Liver (tissue), 9 donors: ENCODE data around the gene MAP1LC3B2. TPM values are rescaled to one million over a fixed set of nuclear protein-coding genes. Genes with fewer than 3 reads are reported as not detected.
A peak's percentile ranks its signal among the peaks of the same experiment; 100 is the strongest.

Experiments
- DNase-seq: peaks from one replicate; pipeline ENCODE4 v3.0.0-alpha.2; 2017; ENCODE audit warnings: low spot score
- H3K27ac ChIP-seq, 2 donors: one replicate each; pipeline ENCODE4 v1.7.0; 2013; ENCODE audit warnings: inconsistent platforms in 2 of 2, low read length in 2 of 2, control low read depth in 1 of 2, low read depth in 1 of 2, mild to moderate bottlenecking in 1 of 2
- H3K27me3 ChIP-seq, 4 donors: one replicate each; pipeline versions ENCODE4 v1.6.1 to v1.7.0; 2013; ENCODE audit warnings: low read length in 3 of 4, inconsistent platforms in 1 of 4, mild to moderate bottlenecking in 1 of 4, moderate library complexity in 1 of 4; ENCODE audit not compliant: control insufficient read depth in 4 of 4, insufficient read depth in 4 of 4
- H3K36me3 ChIP-seq, 4 donors: one replicate each; pipeline versions ENCODE4 v1.6.1 to v1.7.0; 2013; ENCODE audit warnings: low read length in 3 of 4, mild to moderate bottlenecking in 3 of 4, low read depth in 1 of 4, moderate library complexity in 1 of 4; ENCODE audit not compliant: control insufficient read depth in 4 of 4, insufficient read depth in 3 of 4
- H3K4me1 ChIP-seq, 4 donors: one replicate each; pipeline versions ENCODE4 v1.6.1 to v1.7.0; 2013; ENCODE audit warnings: low read length in 3 of 4, mild to moderate bottlenecking in 3 of 4, moderate library complexity in 1 of 4; ENCODE audit not compliant: control insufficient read depth in 4 of 4, insufficient read depth in 4 of 4
- H3K4me3 ChIP-seq, 3 donors: one replicate each; pipeline versions ENCODE4 v1.6.1 to v1.7.0; 2013; ENCODE audit warnings: low read length in 3 of 3, control low read depth in 1 of 3, low read depth in 1 of 3, mild to moderate bottlenecking in 1 of 3
- H3K9ac ChIP-seq, 2 donors: one replicate each; pipeline ENCODE4 v1.7.0; 2013; ENCODE audit warnings: low read length in 2 of 2, mild to moderate bottlenecking in 2 of 2, moderate library complexity in 2 of 2, control low read depth in 1 of 2, low read depth in 1 of 2
- H3K9me3 ChIP-seq, 4 donors: one replicate each; pipeline versions ENCODE4 v1.6.1 to v1.7.0; 2013; ENCODE audit warnings: low read length in 3 of 4; ENCODE audit not compliant: control insufficient read depth in 4 of 4
- EGR1 ChIP-seq, 2 donors: IDR thresholded peaks; 2 replicates each; pipeline ENCODE4 v1.6.1; 2016 to 2018; ENCODE audit warnings: antibody characterized with exemption in 2 of 2, low read depth in 2 of 2
- FOXA1 ChIP-seq: IDR thresholded peaks from 2 replicates; pipeline ENCODE4 v1.6.1; 2016; ENCODE audit warnings: antibody characterized with exemption
- FOXA2 ChIP-seq: IDR thresholded peaks from 2 replicates; pipeline ENCODE4 v1.6.1; 2016; ENCODE audit warnings: antibody characterized with exemption
- GABPA ChIP-seq, 2 donors: IDR thresholded peaks in 1 of 2; conservative IDR thresholded peaks in 1 of 2; 2 replicates each; pipeline ENCODE4 v1.6.1; 2016; ENCODE audit warnings: antibody characterized with exemption in 2 of 2, mild to moderate bottlenecking in 1 of 2, moderate library complexity in 1 of 2
- HNF4A ChIP-seq, 2 donors: conservative IDR thresholded peaks; 2 replicates each; pipeline ENCODE4 v1.6.1; 2016; ENCODE audit warnings: antibody characterized with exemption in 2 of 2, mild to moderate bottlenecking in 2 of 2
- HNF4G ChIP-seq: IDR thresholded peaks from 2 replicates; pipeline ENCODE4 v1.6.1; 2016; ENCODE audit warnings: antibody characterized with exemption
- JUND ChIP-seq, 2 donors: IDR thresholded peaks; 2 replicates each; pipeline ENCODE4 v1.6.1; 2016; ENCODE audit warnings: antibody characterized with exemption in 2 of 2
- NR2F2 ChIP-seq: IDR thresholded peaks from 2 replicates; pipeline ENCODE4 v1.6.1; 2016; ENCODE audit warnings: antibody characterized with exemption
- RAD21 ChIP-seq, 2 donors: IDR thresholded peaks; 2 replicates each; pipeline ENCODE4 v1.6.1; 2016; ENCODE audit warnings: antibody characterized with exemption in 2 of 2, mild to moderate bottlenecking in 2 of 2
- RXRA ChIP-seq, 2 donors: IDR thresholded peaks; 2 replicates each; pipeline ENCODE4 v1.6.1; 2017 to 2018; ENCODE audit warnings: antibody characterized with exemption in 2 of 2, mild to moderate bottlenecking in 1 of 2
- SP1 ChIP-seq: IDR thresholded peaks from 2 replicates; pipeline ENCODE4 v1.6.1; 2018; ENCODE audit warnings: antibody characterized with exemption, mild to moderate bottlenecking
- TAF1 ChIP-seq: conservative IDR thresholded peaks from 2 replicates; pipeline ENCODE4 v1.6.1; 2016; ENCODE audit warnings: antibody characterized with exemption, mild to moderate bottlenecking
- YY1 ChIP-seq: IDR thresholded peaks from 2 replicates; pipeline ENCODE4 v1.6.1; 2016; ENCODE audit warnings: antibody characterized with exemption, mild to moderate bottlenecking
- WGBS: extraction: QIAGEN DNeasy Blood & Tissue Kit; methylation state at CpG from one replicate; pipeline ENCODE4 v1.1.7; 2013; 5-methylcytosine and 5-hydroxymethylcytosine counted together
- polyA plus RNA-seq, 2 donors: library from polyadenylated mRNA; stranded (reverse) in 1 of 2; unstranded in 1 of 2; fragments of 200-250 nt in 1 of 2; fragments of >200 nt in 1 of 2; fragmentation: Nextera tagmentation in 1 of 2; extraction: Ambion mirVana in 1 of 2; gene quantifications; one replicate each; pipeline versions ENCODE4 v1.2.1 to v1.2.3, GENCODE V29; 2013 to 2015
- total RNA-seq, 2 donors: library from RNA; depleted of rRNA; stranded (reverse); fragments of >200 nt; gene quantifications; one replicate each; pipeline ENCODE4 v1.2.3, GENCODE V29; 2014
- TF ChIP-seq, protein P1 (sequence below): fragments of 150-350 bp; IDR thresholded peaks from 2 replicates; pipeline ENCODE4 v1.5.1; 2017; ENCODE audit warnings: improper control_type of control experiment, low read depth, low read length; ENCODE audit not compliant: missing input control
- TF ChIP-seq, protein P2 (sequence below): IDR thresholded peaks from 2 replicates; pipeline ENCODE4 v1.6.1; 2016; ENCODE audit warnings: antibody characterized with exemption, mild to moderate bottlenecking
- TF ChIP-seq, protein P3 (sequence below): IDR thresholded peaks from 2 replicates; pipeline ENCODE4 v1.6.1; 2016; ENCODE audit warnings: antibody characterized with exemption
- TF ChIP-seq, protein P4 (sequence below): IDR thresholded peaks from 2 replicates; pipeline ENCODE4 v1.6.1; 2016; ENCODE audit warnings: antibody characterized with exemption
- TF ChIP-seq, protein P5 (sequence below): IDR thresholded peaks from 2 replicates; pipeline ENCODE4 v1.6.1; 2016; ENCODE audit warnings: antibody characterized with exemption
- donor health status: healthy.
- donor health status: healthy.
- donor health status: healthy.
- donor health status: healthy.
- donor health status: healthy.

The MAP1LC3B2 gene
- total and polyA plus RNA-seq, 4 donors, result 1.3 to 7.7 TPM; not detected in 2

DNA sequence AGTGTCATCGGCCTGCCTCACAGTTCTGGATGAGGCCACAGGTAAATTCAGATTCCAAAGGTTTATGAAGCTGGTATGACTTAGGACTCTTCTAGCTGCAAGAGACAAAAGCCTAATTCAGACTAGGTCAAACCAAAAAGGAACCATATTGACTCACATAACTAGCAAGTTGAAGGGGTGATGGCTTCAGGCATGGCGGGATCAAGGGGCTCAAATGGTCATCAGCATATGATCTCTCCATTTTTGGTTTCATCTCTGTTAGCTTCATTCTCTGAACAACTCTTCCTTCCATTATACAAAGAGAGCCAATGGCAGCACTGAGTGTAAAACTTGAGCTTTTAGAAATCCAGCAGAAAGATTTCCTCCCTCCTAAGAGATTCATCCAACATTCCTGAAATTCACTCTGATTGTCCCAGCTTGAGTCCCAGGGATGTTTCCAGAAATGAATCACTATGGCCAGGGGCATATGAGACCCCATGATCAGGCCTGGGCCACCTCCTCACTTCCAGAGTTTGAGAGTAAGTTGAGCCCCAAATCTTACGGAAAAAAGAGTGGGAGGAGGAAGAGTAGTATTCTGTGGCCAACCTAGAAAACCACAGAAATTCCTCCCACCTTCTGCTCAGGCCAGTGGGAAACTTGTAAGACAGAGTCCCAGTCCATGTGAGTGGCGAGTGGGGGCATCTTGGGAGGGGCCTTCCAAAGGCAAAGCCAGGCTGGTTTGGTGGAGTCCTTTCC is 2.0 kb upstream of the MAP1LC3B2 start (continued):
- TF ChIP-seq, protein P1, sequence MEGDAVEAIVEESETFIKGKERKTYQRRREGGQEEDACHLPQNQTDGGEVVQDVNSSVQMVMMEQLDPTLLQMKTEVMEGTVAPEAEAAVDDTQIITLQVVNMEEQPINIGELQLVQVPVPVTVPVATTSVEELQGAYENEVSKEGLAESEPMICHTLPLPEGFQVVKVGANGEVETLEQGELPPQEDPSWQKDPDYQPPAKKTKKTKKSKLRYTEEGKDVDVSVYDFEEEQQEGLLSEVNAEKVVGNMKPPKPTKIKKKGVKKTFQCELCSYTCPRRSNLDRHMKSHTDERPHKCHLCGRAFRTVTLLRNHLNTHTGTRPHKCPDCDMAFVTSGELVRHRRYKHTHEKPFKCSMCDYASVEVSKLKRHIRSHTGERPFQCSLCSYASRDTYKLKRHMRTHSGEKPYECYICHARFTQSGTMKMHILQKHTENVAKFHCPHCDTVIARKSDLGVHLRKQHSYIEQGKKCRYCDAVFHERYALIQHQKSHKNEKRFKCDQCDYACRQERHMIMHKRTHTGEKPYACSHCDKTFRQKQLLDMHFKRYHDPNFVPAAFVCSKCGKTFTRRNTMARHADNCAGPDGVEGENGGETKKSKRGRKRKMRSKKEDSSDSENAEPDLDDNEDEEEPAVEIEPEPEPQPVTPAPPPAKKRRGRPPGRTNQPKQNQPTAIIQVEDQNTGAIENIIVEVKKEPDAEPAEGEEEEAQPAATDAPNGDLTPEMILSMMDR, result no peak

DNA sequence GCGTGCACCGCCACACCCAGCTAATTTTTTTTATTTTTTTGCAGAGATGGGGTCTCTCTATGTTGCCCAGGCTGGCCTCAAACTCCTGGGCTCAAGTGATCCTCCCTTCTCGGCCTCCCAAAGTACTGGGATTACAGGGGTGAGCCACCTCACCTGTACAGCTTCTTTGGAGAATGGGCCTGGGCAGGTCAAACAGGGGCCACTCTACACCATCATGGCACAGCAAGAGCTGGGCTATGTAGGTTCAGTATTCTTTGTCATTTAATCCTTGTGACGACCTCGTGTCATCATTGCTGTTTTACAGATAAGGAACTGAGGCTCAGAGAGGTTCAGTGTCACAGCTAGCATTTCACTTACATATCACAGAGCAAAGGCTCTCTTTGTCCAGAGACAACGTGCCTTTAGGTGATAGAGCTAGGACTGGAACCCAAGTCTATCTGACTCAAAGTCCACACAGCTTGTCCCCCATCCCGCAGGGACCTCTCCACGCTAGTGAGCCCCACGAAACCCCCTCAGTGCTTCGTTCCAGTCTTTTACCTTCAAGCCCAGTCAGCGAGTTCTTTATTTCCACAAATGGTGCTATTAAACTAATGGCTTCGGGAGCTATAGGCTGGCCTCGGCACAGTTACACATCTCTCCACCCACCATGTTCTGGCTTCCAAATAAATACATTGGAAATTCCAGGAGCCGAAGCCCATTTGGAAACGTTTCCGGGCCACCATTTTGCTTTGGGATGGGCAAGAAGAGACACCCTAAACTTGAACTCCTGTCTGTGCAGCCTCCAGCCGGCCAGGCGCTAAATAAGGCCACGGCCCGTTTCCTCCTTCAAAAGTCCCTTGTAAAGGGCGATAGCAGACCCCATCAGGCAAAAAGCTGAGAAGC is 660 bp upstream of the MAP1LC3B2 start:
- Histone ChIP-seq H3K36me3 (no peaks in the 10 kb centered on the region), H3K27ac (peak overlapping the region; percentile 41 to 54), H3K4me1 (no peaks in the 10 kb centered on the region), H3K27me3 (no peaks in the 10 kb centered on the region), H3K9me3 (no peaks in the 10 kb centered on the region), H3K9ac (no peak overlapping the region), H3K4me3 (no peak overlapping the region)
- 89% methylated on average over 21 of the region's 21 CpGs for WGBS
- no peak for DNase-seq
- no peak for TF ChIP-seq HNF4A (conservative IDR thresholded peaks at IDR 0.05)
- TF ChIP-seq HNF4G, result no peak
- TF ChIP-seq NR2F2, result no peak
- no peak for TF ChIP-seq YY1
- no peak for TF ChIP-seq FOXA1
- no peak for TF ChIP-seq SP1
- TF ChIP-seq RAD21 (IDR thresholded peaks at IDR 0.05), result no peak
- no peak for TF ChIP-seq JUND (IDR thresholded peaks at IDR 0.05)
- TF ChIP-seq RXRA (IDR thresholded peaks at IDR 0.05), result no peak
- TF ChIP-seq FOXA2, result no peak
- TF ChIP-seq, protein P1, result no peak
- TF ChIP-seq, protein P2, sequence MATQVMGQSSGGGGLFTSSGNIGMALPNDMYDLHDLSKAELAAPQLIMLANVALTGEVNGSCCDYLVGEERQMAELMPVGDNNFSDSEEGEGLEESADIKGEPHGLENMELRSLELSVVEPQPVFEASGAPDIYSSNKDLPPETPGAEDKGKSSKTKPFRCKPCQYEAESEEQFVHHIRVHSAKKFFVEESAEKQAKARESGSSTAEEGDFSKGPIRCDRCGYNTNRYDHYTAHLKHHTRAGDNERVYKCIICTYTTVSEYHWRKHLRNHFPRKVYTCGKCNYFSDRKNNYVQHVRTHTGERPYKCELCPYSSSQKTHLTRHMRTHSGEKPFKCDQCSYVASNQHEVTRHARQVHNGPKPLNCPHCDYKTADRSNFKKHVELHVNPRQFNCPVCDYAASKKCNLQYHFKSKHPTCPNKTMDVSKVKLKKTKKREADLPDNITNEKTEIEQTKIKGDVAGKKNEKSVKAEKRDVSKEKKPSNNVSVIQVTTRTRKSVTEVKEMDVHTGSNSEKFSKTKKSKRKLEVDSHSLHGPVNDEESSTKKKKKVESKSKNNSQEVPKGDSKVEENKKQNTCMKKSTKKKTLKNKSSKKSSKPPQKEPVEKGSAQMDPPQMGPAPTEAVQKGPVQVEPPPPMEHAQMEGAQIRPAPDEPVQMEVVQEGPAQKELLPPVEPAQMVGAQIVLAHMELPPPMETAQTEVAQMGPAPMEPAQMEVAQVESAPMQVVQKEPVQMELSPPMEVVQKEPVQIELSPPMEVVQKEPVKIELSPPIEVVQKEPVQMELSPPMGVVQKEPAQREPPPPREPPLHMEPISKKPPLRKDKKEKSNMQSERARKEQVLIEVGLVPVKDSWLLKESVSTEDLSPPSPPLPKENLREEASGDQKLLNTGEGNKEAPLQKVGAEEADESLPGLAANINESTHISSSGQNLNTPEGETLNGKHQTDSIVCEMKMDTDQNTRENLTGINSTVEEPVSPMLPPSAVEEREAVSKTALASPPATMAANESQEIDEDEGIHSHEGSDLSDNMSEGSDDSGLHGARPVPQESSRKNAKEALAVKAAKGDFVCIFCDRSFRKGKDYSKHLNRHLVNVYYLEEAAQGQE, result no peak
- no peak for TF ChIP-seq EGR1 (IDR thresholded peaks at IDR 0.05; ENCODE audit: low read depth in 2 of 2)
- TF ChIP-seq, protein P3, sequence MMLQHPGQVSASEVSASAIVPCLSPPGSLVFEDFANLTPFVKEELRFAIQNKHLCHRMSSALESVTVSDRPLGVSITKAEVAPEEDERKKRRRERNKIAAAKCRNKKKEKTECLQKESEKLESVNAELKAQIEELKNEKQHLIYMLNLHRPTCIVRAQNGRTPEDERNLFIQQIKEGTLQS, result no peak
- TF ChIP-seq, protein P4, sequence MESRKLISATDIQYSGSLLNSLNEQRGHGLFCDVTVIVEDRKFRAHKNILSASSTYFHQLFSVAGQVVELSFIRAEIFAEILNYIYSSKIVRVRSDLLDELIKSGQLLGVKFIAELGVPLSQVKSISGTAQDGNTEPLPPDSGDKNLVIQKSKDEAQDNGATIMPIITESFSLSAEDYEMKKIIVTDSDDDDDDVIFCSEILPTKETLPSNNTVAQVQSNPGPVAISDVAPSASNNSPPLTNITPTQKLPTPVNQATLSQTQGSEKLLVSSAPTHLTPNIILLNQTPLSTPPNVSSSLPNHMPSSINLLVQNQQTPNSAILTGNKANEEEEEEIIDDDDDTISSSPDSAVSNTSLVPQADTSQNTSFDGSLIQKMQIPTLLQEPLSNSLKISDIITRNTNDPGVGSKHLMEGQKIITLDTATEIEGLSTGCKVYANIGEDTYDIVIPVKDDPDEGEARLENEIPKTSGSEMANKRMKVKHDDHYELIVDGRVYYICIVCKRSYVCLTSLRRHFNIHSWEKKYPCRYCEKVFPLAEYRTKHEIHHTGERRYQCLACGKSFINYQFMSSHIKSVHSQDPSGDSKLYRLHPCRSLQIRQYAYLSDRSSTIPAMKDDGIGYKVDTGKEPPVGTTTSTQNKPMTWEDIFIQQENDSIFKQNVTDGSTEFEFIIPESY, result no peak
- TF ChIP-seq, protein P5, sequence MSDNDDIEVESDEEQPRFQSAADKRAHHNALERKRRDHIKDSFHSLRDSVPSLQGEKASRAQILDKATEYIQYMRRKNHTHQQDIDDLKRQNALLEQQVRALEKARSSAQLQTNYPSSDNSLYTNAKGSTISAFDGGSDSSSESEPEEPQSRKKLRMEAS, result no peak
- no peak for TF ChIP-seq TAF1
- TF ChIP-seq GABPA (IDR thresholded peaks at IDR 0.05 in 1 of 2, conservative IDR thresholded peaks at IDR 0.05 in 1 of 2), result no peak
